GM18867 (cell line): Measurements from ENCODE around the gene CELA2B.
"Not testable (repeated sequence)": the region's sequence is repeated elsewhere in the genome, so short reads cannot be mapped to it uniquely, and the experiment has no call there.

Source experiments
- ATAC-seq: cut with Tn5 transposase; IDR thresholded peaks from one replicate; pipeline ENCODE4 v1.9.1; 2021; ENCODE audit warnings: mild to moderate bottlenecking, moderate library complexity; ENCODE audit not compliant: unreplicated experiment

Gene CELA2B

DNA sequence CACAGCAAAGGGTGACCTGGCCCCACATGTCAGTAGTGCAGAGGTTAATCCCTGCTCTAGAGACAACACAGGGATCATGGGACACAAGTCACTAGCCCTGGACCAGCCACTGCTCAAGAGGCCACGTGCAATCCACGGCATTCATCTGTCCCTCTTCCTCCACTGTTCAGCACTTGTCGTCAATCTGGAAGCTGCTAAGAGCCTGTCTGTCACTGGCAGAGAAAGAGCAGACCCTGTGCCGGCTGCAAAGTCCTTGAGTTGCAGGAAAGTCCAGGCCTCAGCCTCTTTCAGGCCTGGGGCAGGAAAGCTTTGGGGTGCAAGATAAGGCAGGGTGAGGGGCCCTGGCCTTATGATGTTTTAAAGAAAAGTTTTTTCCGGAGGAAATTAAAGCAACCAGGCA, 16.7 kb downstream of the CELA2B start:
- ATAC-seq = no peak

- ATAC-seq = no peak
Observed at GRCh38 chr1:15493869-15494390, 18.0 kb downstream of the CELA2B start.

DNA sequence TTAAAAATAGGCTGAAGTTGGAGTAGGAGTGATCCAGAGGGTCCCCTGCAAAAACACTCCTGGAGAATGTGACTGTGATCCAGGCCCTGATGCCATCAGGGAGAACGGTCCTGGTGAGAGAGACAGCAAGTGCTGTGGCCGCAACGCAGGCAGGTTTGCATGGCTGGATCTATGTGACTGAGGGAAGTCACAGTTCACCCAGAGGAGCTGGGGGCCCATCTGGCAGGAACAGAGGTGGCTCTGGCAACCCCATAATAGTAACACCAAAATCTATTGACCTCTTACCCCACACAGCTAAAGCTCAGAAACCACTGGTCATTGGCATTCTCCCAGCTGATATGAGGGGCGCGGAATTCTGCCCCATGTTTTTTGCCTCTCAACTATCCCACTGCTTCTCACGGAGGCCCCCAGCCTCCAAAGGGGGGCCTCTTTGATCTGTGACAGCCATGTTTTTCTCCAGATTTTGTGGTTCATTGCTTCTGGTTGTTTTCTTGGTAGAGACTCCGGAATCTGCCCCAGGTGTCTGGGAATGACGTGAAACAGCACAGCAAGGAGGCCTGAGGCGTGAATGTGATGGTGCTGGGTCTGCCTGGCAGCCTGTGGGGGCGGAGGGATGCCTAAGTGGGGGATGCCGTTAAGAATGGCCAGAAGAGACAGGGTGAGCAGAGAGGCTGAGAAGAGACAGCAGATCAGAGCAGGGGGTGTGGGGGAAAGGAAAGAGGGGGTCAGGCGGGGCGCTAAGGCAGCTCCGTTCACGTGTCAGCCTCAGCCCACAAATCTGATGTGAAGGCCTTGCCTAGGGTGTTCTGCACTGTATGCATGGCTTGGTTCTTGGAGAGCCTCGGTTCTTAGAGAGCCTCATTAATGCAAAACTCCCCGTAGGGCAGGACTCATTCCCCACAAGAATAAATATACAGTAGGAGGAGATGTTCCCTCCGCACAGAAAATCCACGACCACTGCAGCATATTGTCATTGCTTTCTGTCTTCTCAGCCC, 24.6 kb downstream of the CELA2B start:
- no peak for ATAC-seq

DNA sequence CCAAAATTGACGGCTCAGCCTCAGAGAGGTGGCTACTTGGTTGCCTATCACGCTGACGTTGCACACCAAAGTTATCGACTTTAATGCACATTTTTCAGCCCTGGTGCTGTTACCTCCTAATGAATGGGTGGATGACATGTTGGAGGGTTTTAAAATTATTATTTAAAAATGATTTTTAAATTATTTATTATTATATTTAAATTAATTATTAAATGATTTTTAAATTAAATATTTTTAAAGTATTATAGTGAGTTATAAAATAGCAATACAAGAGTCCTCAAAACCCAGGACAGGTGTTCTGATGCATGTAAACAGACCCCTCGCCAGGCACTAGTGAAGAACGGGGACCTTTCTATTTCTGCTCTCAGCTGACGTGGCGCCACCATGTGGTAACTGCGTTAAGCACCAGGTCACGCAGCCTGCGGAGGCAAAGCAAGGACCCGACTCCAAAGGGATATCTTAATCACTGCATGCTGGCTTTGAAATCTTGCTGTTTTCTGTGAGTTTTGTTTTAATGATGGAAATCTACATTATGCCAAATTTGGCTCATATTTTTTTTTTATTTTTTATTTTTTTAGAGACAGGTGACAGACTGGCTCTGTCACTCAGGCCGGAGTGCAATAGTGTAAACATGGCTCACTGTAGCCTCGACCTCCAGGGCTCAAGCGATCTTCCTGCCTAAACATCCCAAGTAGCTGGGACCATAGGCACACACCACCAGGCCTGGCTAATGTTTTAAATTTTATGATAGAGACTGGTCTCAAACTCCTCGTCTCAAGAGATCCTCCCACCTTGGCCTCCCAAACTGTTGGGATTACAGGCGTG, 25.5 kb downstream of the CELA2B start:
- ATAC-seq = no peak

GRCh38 chr1:15504436-15504835, 28.5 kb downstream of the CELA2B start:
- ATAC-seq = no peak

DNA sequence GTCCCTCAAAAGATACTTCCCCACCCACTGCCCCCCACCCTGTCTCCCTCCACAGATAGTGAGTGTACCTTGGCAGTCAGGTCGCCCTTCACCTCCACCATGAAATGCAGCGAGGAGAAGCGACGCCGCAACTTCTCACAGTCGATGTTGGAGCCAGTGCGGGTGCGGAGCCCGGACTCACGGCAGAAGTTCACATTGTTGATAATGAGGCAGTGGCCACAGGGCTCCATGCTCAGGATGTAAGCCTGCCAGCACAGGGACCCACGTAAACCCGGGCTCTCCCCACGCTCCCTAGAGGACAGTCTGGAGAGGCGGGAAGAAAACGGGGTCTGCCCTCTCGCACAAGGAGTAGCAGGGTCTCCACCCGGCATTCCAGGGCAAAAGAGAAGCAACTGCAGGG, 30.9 kb downstream of the CELA2B start:
- ATAC-seq = no peak

DNA sequence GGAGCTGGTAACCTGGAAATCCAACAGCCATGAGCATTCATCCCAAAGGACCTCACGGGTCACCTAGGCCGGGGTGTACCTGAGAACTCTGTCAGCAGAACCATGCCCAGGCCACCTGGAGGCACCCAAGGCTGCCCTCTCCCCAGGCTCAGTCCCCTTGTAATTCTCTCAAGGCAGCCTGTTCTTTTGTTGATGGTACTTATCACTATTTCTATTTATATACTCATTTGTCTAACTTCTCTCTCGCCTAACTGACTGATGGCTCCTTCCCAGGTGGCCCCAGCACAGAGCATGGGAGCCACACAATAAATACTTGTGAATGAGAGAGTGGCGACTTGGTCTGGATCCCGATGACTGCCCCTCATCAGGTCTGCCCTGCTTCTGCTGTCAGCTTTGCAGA, 31.4 kb downstream of the CELA2B start:
- no peak for ATAC-seq

GRCh38 chr1:15508700-15509487, 33.0 kb downstream of the CELA2B start:
- no peak for ATAC-seq

DNA sequence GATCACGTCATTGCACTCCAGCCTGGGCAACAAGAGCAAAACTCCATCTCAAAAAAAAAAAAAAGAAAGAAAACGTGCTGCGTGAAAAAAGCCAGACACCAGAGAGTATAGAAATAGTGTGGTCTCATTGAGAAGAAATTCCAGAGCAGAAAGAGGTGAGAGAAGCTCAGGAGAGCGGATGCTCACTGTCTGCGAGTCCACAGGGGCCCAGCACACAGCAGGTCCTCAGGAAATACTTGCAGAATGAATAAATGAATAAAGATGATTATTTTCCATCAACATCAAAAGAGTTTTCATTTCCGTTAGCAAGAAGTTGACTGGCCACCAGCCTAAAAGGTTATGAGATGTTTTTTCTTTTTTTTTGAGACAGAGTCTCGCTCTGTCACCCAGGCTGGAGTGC, 33.7 kb downstream of the CELA2B start:
- ATAC-seq = no peak

DNA sequence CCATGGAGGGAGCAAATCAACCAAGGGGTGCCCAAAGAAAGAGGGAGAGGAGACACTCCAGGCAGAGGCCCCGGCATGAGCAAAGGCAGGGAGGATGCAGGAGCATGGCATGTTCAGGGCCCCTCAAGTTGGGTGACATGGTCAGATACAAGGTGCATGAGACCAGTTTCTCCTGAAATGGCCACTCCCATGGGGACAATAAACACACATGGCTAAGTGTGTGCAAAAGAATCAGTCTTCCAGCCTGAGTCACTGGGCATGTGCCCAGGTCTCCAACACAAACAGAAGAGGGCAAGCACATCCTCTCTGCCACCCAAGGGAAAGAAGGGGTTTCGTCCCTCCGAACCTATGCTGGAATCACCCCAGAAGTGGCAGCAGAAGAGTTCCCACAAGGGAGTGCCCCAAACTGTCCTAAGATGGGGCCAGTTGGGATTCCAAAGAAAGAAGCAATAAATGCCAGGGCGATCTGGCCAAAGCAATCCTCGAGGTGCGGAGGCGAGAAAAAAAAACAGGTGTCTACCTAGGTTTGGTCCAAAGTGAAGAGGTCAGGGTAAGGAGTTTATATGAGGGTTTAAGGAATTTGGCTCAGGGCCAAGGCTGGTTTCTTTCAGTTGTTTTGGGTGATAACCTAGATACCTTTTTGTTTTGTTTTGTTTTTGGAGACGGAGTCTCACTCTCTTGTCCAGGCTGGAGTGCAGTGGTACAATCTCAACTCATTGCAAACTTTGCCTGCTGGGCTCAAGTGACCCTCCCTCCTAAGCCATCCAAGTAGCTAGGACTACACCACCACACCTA, 34.9 kb downstream of the CELA2B start:
- no peak for ATAC-seq

DNA sequence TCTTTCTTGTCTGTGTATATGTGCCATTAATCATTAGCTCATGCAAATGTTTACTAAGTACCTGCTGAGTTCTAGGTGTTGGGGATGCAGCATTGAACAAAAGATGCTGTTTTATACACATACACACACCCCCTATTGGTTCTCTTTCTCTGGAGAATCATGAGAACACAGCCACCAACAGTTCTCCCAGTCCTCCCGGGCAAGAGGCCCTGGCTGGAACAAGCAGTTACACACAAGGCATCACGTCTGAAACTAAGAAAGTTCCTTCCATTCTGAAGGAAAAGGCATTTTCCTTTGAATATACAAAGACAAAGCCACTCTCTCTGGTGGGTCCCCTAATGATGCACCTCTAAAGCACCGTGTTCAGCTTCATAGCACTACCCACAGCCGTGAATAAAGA, 37.3 kb downstream of the CELA2B start:
- no peak for ATAC-seq

- ATAC-seq = no peak
Observed at GRCh38 chr1:15513919-15514318, 38.0 kb downstream of the CELA2B start.

DNA sequence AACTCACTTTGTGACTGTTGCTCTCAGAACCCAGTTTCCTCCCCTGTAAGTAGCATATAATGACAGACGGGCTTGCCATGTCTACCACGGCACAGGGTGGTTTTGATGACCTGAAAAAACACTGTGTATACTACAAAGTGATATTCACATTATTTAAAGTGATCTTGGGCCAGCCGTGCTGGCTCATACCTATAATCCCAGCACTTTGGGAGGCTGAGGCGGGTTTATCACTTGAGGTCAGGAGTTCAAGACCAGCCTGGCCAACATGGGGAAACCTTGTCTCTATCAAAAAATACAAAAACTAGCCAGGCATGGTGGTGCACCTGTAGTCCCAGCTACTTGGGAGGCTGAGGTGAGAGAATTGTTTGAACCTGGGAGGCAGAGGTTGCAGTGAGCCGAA, 38.7 kb downstream of the CELA2B start:
- ATAC-seq = not testable (repeated sequence)

GRCh38 chr1:15515022-15515663, 39.2 kb downstream of the CELA2B start:
- ATAC-seq = no peak

- no peak for ATAC-seq
Observed at GRCh38 chr1:15519625-15520024, 43.7 kb downstream of the CELA2B start.

DNA sequence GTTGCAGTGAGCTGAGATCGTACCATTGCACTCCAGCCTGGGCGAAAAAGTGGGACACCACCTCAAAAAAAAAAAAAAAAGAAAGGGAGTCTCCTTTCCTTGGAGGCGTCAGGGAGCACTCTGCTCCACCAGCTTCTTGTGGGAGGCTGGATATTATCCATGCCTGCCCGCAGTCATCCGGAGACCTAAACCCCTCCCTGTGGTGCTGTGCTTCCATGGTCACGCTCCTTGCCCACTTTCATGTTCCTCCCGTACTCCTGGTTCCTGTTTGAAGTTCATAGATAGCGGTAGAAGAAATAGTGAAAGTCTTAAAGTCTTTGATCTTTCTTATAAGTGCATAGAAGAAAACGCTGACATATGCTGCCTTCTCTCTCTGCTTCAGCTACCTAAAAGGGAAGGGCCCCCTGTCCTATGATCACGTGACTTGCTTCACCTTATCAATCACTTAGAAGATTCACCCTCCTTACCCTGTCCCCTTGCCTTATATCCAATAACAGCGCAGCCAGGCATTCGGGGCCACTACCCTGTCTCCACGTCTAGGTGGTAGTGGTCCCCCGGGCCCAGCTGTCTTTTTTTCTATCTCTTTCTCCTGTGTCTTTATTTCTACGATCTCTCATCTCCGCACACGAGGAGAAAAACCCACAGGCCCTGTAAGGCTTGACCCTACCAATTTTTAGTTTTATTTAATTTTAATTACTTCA, 45.5 kb downstream of the CELA2B start:
- not testable (repeated sequence) for ATAC-seq

DNA sequence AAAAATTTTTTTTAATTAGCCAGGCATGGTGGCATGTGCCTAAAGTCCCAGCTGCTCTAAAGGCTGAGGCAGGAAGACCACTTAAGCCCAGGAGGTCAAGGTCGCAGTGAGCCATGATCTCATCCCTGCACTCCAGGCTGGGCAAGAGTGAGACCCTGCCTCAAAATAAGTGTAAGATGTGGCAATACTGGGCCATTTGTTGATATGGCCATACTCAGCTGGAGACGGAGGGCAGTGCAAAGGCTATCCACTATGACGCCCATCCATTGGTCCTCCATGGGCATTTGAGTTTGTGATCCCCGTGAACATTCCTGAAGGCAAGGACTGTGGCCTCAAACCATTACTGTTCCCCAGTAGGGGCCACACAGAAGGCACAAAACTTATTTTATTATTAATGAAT, 46.6 kb downstream of the CELA2B start:
- ATAC-seq = no peak

DNA sequence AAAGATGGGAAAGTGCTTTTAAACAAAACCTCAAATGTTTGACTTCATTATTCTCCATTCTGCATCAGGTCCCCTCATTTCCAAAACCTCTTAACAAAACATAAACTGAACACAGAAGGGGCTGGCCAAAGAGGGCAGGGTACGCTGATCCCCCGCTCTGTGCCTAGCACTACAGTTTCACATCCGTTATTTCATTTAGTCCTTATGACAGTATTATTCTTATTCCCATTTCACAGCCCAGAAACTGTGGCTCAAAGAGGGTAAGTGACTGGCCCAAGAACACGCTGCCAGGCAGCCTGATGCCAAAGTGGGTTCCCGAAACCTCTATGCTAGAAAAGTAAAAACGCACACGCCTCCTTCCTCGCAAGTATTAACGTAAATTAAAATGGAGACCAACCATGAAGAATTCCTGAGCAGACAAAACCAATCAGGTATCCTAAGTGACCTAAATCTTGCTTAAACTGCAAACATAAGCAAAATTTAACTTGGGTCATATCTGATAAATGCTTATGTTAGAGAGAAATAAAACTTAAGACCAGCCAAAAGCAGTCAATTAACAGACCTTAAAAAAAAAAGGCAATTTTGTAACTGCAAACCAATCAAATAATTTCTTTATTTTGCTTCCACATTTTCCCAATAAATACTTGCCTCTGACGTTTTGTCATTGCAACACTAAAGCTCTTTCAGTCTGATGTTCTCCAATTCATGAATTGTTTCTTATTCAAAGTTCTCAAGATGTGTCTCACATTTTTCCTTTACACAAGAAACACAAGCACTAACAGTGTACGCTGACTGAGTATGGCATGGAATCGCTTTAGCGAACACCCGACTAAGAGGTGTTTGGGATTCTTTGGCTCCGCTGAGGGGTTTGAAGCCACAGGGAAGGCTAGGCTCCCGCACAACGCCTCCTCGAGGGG, 47.5 kb downstream of the CELA2B start:
- ATAC-seq = no peak
